NT2/D1 (cell line): Measurements from ENCODE around the gene DSC2.
A peak's percentile ranks its signal among the peaks of the same experiment; 100 is the strongest.

Experiments
- DNase-seq: peaks from one replicate; pipeline ENCODE4 v3.0.0-alpha.2; 2011; ENCODE audit warnings: low read depth, low spot score
- H3K27me3 ChIP-seq: 2 replicates; pipeline ENCODE4 v1.6.0; 2011; ENCODE audit warnings: mild to moderate bottlenecking; ENCODE audit not compliant: insufficient read length, insufficient read depth
- H3K36me3 ChIP-seq: 2 replicates; pipeline ENCODE4 v1.6.1; 2011; ENCODE audit warnings: mild to moderate bottlenecking, low read length, mixed read lengths; ENCODE audit not compliant: insufficient read depth, insufficient read length
- H3K4me1 ChIP-seq: 2 replicates; pipeline ENCODE4 v1.5.1; 2011; ENCODE audit not compliant: insufficient read depth, insufficient read length
- H3K4me3 ChIP-seq: 2 replicates; pipeline ENCODE4 v1.5.1; 2011; ENCODE audit warnings: low read depth; ENCODE audit not compliant: insufficient read length
- H3K9ac ChIP-seq: 2 replicates; pipeline ENCODE4 v1.6.0; 2011; ENCODE audit warnings: low read depth; ENCODE audit not compliant: insufficient read length
- H3K9me3 ChIP-seq: 2 replicates; pipeline ENCODE4 v1.5.1; 2011; ENCODE audit warnings: mild to moderate bottlenecking, low read length; ENCODE audit not compliant: insufficient read depth
- SUZ12 ChIP-seq: IDR thresholded peaks from 2 replicates; pipeline ENCODE4 v1.6.1; 2011; ENCODE audit not compliant: insufficient read length, insufficient read depth; ENCODE audit errors: extremely low read depth
- YY1 ChIP-seq: IDR thresholded peaks from 2 replicates; pipeline ENCODE4 v1.6.1; 2011; ENCODE audit not compliant: insufficient read length, insufficient read depth
- ZNF274 ChIP-seq: IDR thresholded peaks from 2 replicates; pipeline ENCODE4 v1.6.1; 2011; ENCODE audit warnings: mild to moderate bottlenecking, low read depth, low read length

The DSC2 gene

DNA sequence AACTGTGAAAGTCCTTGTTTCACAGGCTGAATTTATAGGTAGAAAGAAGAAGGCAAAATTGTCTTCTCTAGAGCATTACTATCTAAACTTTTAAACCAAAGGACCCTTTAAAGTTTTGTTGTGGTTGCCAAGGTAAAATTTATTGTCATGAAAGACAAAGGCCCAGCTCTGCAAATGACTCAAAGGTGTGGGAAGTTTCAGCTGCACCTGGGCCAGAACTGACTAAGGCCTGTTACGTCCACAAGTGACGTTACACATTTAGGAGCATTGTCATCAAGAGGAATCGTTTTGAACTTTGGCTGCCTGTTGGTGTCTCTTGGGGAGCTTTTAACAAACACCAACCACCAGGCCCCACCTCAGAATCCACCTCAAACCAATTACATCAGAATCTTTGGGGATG is 51.6 kb downstream of the DSC2 start:
- H3K4me3 ChIP-seq = no peak overlapping the region
- TF ChIP-seq ZNF274 (no peak), YY1 (no peak), SUZ12 (no peak)
- no peaks in the 10 kb centered on the region for H3K27me3 ChIP-seq
- H3K9me3 ChIP-seq = no peaks in the 10 kb centered on the region
- no peak for DNase-seq
- H3K36me3 ChIP-seq = no peaks in the 10 kb centered on the region
- H3K4me1 ChIP-seq = no peaks in the 10 kb centered on the region
- no peak overlapping the region for H3K9ac ChIP-seq

DNA sequence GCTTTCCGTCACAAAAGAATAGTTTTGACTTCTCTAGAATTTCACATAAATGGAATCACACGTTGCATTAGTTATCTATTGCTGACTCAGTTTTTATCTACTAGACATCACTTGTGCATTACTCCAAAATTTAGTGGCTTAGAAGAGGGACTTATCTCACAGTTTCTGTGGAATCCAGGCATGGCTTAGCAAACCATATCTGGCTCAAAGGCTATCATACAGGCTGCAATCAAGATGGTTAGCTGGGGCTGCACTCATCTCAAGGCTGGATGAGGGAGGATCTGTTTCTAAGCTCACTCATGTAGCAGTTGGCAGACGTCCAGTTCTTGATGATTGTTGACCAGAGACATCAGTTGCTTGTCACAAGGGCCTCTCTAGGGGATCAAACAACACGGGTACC is 53.0 kb downstream of the DSC2 start:
- no peak for DNase-seq
- no peak for TF ChIP-seq YY1
- H3K36me3 ChIP-seq = no peaks in the 10 kb centered on the region

DNA sequence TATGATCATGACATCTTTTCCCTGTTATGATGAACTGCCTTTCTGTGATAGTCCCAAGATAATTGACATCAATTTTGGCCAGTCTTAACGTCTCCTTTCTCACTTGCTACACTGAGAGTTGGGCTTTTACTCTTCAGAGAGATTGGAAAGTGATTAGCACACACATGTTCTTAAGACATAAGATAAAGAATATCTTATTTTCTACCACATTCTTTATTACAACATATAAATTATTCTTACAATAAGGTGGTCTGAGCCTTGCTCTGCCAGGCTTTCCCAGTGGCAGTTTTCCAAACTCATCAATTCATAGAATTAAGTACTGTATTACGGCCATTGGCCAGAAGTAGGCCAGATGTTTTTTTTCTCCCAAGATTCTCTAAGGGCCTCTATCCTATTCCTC is 54.0 kb downstream of the DSC2 start:
- peaks cover 16% of the 10 kb centered on the region for H3K27me3 ChIP-seq
- no peaks in the 10 kb centered on the region for H3K4me1 ChIP-seq
- H3K9me3 ChIP-seq = no peaks in the 10 kb centered on the region
- H3K36me3 ChIP-seq = no peaks in the 10 kb centered on the region
- DNase-seq = no peak
- no peak overlapping the region for H3K9ac ChIP-seq
- no peak for TF ChIP-seq ZNF274
- TF ChIP-seq SUZ12 = no peak
- TF ChIP-seq YY1 = no peak
- H3K4me3 ChIP-seq = no peak overlapping the region

More for the DNA sequence above, 53.0 kb downstream of the DSC2 start:
- H3K4me1 ChIP-seq = no peaks in the 10 kb centered on the region
- H3K4me3 ChIP-seq = no peak overlapping the region
- peaks cover 7% of the 10 kb centered on the region for H3K27me3 ChIP-seq
- no peak overlapping the region for H3K9ac ChIP-seq
- H3K9me3 ChIP-seq = no peaks in the 10 kb centered on the region

DNA sequence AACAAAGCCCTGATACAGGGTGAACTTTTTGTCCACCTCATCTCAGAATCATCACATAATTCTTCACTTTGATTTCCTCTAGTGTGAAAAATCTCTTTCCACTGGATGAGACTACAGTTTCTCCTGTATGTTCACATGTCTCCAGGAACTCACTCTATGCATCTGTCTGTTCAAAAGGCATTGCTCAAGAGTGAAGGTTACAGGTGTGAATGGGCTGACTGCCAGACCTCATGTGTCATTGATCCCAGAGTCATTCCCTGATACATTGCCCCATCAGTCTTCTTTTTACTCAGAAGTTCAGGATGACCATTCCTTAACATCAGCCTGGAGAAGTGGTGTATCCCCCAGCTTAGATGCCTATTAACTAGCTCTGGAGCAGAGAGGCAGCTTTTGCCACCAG is 55.3 kb downstream of the DSC2 start:
- H3K27me3 ChIP-seq = peaks cover 29% of the 10 kb centered on the region
- no peak for DNase-seq
- H3K36me3 ChIP-seq = no peaks in the 10 kb centered on the region
- no peak overlapping the region for H3K9ac ChIP-seq
- TF ChIP-seq SUZ12 (no peak), YY1 (no peak), ZNF274 (no peak)
- no peak overlapping the region for H3K4me3 ChIP-seq
- H3K9me3 ChIP-seq = no peaks in the 10 kb centered on the region
- no peaks in the 10 kb centered on the region for H3K4me1 ChIP-seq

DNA sequence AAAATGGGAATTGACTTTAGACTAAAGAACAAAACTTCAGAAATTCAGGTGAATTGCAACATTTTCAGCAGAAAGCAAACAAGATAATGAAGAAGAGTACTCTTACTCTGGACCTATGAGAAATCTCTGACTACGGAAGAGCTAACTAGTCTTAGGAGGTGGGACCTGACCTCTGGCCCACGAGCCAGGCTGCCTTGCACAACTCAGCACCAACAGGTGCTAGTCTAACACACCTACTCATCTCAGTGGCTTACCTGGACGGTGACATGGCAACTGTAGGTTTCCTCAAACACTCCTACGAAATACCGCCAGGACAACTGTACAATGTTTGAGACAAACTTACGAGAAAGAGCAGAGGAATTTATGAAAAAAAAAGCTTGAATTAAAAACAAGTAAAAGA is 56.6 kb downstream of the DSC2 start:
- H3K36me3 ChIP-seq = no peaks in the 10 kb centered on the region
- TF ChIP-seq SUZ12 (no peak), YY1 (no peak), ZNF274 (no peak)
- no peak overlapping the region for H3K4me3 ChIP-seq
- peaks cover 43% of the 10 kb centered on the region for H3K27me3 ChIP-seq
- H3K4me1 ChIP-seq = no peaks in the 10 kb centered on the region
- no peaks in the 10 kb centered on the region for H3K9me3 ChIP-seq
- H3K9ac ChIP-seq = no peak overlapping the region
- no peak for DNase-seq

DNA sequence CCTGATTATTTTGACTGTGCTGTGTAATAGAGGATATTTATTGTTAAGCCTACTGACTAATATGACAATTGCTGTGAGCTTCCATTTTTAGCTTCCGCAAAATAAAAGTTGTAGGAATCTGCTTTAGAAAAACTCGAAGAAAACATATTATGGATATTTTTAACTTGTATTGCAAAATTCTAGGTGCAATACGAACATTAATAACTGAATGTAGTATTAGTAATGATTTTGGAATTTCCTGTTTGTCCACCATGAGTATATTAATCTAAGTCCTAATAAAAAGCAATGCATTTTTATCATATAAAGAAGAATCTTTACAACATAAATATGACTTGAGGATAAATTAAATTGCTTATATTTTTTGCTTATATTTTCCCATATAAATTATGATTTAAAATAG is 57.3 kb downstream of the DSC2 start:
- Histone ChIP-seq H3K27me3 (peaks cover 49% of the 10 kb centered on the region), H3K36me3 (no peaks in the 10 kb centered on the region), H3K9me3 (no peaks in the 10 kb centered on the region), H3K9ac (no peak overlapping the region), H3K4me1 (no peaks in the 10 kb centered on the region), H3K4me3 (no peak overlapping the region)
- TF ChIP-seq SUZ12 (no peak), YY1 (no peak), ZNF274 (no peak)
- no peak for DNase-seq

DNA sequence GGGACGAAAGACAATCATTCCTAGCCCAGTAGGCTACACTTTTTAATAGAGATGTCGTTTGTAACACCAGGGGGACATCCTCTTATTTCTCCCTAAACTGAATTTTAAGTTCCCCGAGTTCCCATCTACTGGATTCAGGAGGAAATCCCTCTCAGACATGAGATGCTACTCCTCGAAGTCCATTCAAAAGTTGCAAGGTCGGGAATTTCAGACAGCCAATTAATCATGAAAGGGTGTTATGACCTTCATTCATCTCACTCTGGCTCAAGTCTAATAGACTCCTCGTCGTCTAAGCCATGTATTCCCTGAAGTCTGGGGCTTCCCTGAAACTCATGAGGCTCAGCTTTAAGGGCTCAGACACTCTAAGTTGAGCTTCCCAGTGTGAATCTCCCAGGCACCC is 58.5 kb downstream of the DSC2 start:
- Histone ChIP-seq H3K9me3 (no peaks in the 10 kb centered on the region), H3K27me3 (peaks cover 61% of the 10 kb centered on the region), H3K4me1 (no peaks in the 10 kb centered on the region), H3K4me3 (no peak overlapping the region), H3K36me3 (no peaks in the 10 kb centered on the region), H3K9ac (no peak overlapping the region)
- no peak for TF ChIP-seq SUZ12
- no peak for TF ChIP-seq ZNF274
- no peak for TF ChIP-seq YY1
- no peak for DNase-seq

DNA sequence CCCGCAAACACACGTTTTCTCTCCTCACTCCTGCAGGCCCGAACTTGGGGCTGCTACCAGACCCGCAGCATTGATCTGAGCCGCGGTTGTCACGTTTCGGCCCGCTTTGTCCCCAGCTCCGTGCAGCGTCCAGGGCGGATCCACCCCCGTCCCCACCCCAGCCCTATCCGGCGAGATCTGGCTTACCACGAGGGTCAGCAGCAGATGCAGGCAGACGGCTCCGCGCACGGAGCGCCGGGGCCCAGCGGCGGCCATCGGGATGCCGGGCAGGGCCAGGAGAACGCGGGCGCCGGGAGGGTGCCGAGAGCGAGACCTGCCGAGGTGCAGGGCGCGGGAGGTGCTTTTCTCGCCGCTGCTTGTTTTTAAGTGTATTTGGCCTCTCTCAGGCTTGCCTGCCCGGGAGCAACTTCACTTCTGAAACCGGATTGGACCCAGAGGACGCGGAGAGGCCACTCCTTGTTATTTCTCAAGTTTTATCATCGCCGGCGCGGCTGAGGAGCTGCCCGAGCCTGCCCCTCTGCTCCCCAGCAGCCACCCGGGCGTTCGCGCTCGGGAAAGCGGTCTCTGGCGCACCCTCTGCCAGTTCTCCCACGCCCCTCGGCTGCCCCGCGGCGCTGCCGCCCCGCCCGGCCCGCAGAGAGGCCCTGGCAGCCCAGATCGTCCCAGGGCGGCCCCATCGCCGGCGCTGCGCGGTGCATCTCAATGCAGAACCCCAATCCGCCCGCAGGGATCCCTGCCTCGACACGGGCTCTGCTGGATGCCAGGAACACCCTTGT is 59.6 kb downstream of the DSC2 start, which contains the start of gene DSC3:
Gene DSC3 (minus strand): TSS at position 337 of the 776 bp plus-strand sequence. CDS start 82 bp downstream, at position 255.
- DNase-seq = peak; percentile 15
- no peaks in the 10 kb centered on the region for H3K9me3 ChIP-seq
- H3K36me3 ChIP-seq = no peaks in the 10 kb centered on the region
- H3K4me3 ChIP-seq = peak within 1 kb of the TSS; percentile 56
- H3K27me3 ChIP-seq = peaks cover 64% of the 10 kb centered on the region
- TF ChIP-seq ZNF274 (no peak), YY1 (no peak)
- H3K4me1 ChIP-seq = no peaks in the 10 kb centered on the region
- peak within 1 kb of the TSS; percentile 67 for H3K9ac ChIP-seq
